ENCODE results near the gene MYL10.

DNA sequence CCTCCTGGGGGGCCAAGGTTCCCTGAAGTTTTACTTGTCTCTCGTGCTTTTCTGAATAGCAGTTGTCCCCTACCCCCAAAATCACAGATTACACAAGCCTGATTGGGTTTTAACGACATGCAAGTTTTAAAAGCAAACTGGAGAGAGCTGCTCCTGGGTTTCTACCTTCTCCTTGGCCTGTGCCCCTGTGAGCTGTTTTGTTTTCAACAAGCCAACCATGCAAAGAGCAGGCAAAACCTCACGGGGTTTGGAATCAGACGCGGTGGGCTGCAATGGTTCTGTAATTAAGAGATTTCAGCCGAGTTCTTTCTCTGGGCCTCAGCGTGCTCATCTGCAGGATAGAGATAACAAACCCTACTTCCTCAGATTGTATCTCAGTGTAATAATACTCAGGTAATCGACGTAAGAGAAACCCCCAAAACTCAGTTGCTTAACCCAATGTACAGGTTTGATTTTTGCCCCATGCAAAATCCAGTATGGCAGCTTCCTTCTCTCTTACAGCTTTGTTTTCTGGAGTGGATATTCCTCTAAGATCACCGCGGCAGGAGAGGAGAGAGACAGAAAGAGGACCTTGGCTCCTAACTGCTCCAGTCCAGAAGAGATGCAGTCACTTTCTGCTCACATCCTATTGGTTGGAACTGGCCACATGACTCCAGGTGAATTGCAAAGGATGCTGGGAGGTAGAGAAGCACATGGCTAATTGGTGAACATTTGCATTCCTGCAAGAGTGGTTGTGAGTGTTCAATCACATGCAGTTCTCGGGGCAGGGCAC, 42.0 kb downstream of the MYL10 start:
- TF ChIP-seq POLR2A (IDR thresholded peaks at IDR 0.05), result no peak
- TF ChIP-seq, protein P1, sequence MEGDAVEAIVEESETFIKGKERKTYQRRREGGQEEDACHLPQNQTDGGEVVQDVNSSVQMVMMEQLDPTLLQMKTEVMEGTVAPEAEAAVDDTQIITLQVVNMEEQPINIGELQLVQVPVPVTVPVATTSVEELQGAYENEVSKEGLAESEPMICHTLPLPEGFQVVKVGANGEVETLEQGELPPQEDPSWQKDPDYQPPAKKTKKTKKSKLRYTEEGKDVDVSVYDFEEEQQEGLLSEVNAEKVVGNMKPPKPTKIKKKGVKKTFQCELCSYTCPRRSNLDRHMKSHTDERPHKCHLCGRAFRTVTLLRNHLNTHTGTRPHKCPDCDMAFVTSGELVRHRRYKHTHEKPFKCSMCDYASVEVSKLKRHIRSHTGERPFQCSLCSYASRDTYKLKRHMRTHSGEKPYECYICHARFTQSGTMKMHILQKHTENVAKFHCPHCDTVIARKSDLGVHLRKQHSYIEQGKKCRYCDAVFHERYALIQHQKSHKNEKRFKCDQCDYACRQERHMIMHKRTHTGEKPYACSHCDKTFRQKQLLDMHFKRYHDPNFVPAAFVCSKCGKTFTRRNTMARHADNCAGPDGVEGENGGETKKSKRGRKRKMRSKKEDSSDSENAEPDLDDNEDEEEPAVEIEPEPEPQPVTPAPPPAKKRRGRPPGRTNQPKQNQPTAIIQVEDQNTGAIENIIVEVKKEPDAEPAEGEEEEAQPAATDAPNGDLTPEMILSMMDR (IDR thresholded peaks at IDR 0.05), result no peak

Measured in lower leg skin (tissue), 3 donors.